HCT116 (cell line): ENCODE results near the gene NFIX. TPM values are rescaled to one million over a fixed set of nuclear protein-coding genes. Genes with fewer than 3 reads are reported as not detected.

Experiments used
- ATAC-seq: fragments of 200-7000 bp; cut with Tn5 transposase; 2 replicates; pipeline ENCODE4 v1.9.1; 2020; ENCODE audit warnings: mild to moderate bottlenecking, moderate library complexity
- BruUV-seq: library from RNA; stranded (reverse); fragments of 400-500 nt; replicated peaks from 2 replicates; lab custom pipeline; 2021; lab: Mats Ljungman, UMichigan
- CTCF ChIA-PET: fragments of 300-600 bp; sonication (Branson Sonifier 250); formaldehyde crosslinking; loops from one replicate; lab custom pipeline; 2021; ENCODE audit warnings: antibody characterized with exemption; lab: Charles Lee
- POLR2A ChIA-PET: fragments of 300-600, 350-600 bp; sonication (Branson Sonifier 250); formaldehyde crosslinking; loops from one replicate; lab custom pipeline; 2021; ENCODE audit warnings: antibody characterized with exemption; lab: Charles Lee
- RAD21 ChIA-PET, 2 experiments: fragments of 300-600 bp; sonication (Branson Sonifier 250); formaldehyde crosslinking; loops; one replicate each; lab custom pipeline; 2023; ENCODE audit warnings: low total read pairs in 2 of 2; ENCODE audit not compliant: uncharacterized antibody in 2 of 2, unreplicated experiment in 2 of 2, low non-redundant PET in 1 of 2; lab: Charles Lee
- DNase-seq: peaks from one replicate; pipeline ENCODE4 v3.0.0-alpha.2; 2010; ENCODE audit warnings: low read depth, low spot score
- H2AFZ ChIP-seq: fragments of 200-600 bp; shearing (Covaris generic), sonication (generic); 2 replicates; pipeline ENCODE4 v1.6.1; 2017; ENCODE audit warnings: low read depth, mixed run types, mixed read lengths, antibody characterized with exemption, low read length; ENCODE audit not compliant: poor library complexity, severe bottlenecking
- H3K27ac ChIP-seq: 2 replicates; pipeline ENCODE4 v1.5.1; 2012; ENCODE audit warnings: low read depth, low read length
- H3K27me3 ChIP-seq: fragments of 200-600 bp; sonication (generic); 2 replicates; pipeline ENCODE4 v1.6.1; 2016; ENCODE audit warnings: mixed run types, low read length, mixed read lengths; ENCODE audit not compliant: insufficient read depth
- H3K36me3 ChIP-seq, 2 experiments: fragments of 200-500 bp in 1 of 2; fragments of 200-600 bp in 1 of 2; sonication (Bioruptor generic) in 1 of 2; sonication (generic) in 1 of 2; 2 replicates each; pipeline versions ENCODE4 v1.5.1 to v1.6.1; 2014 to 2016; ENCODE audit warnings: low read length in 2 of 2, inconsistent platforms in 1 of 2, mixed read lengths in 1 of 2, mixed run types in 1 of 2; ENCODE audit not compliant: insufficient read depth in 2 of 2, control insufficient read depth in 1 of 2
- H3K4me1 ChIP-seq, 2 experiments: fragments of 200-600 bp in 1 of 2; sonication (generic) in 1 of 2; 2 replicates each; pipeline versions ENCODE4 v1.5.1 to v1.6.1; 2012 to 2017; ENCODE audit warnings: low read length in 2 of 2, inconsistent platforms in 1 of 2, mild to moderate bottlenecking in 1 of 2, mixed read lengths in 1 of 2, mixed run types in 1 of 2, moderate library complexity in 1 of 2; ENCODE audit not compliant: insufficient read depth in 2 of 2, control insufficient read depth in 1 of 2
- H3K4me2 ChIP-seq: fragments of 200-600 bp; sonication (generic); 2 replicates; pipeline ENCODE4 v1.6.1; 2017; ENCODE audit warnings: mixed run types, low read length, mixed read lengths
- H3K4me3 ChIP-seq, 2 experiments: fragments of 200-600 bp in 1 of 2; sonication (generic) in 1 of 2; replicated peaks in 1 of 2; 2 replicates each; pipeline ENCODE4 v1.5.1; 2011 to 2016; ENCODE audit warnings: low read length in 2 of 2, control low read depth in 1 of 2, low read depth in 1 of 2, mild to moderate bottlenecking in 1 of 2, mixed read lengths in 1 of 2, mixed run types in 1 of 2
- H3K79me2 ChIP-seq: fragments of 200-600 bp; sonication (generic); 2 replicates; pipeline ENCODE4 v1.6.1; 2017; ENCODE audit warnings: mild to moderate bottlenecking, mixed run types, low read length, moderate library complexity, mixed read lengths; ENCODE audit not compliant: insufficient read depth
- H3K9ac ChIP-seq: fragments of 200-600 bp; sonication (generic); 2 replicates; pipeline ENCODE4 v1.6.1; 2016; ENCODE audit warnings: low read length, mixed read lengths
- H3K9me2 ChIP-seq: fragments of 200-600 bp; sonication (generic), shearing (Covaris generic); 2 replicates; pipeline ENCODE4 v1.6.1; 2017; ENCODE audit warnings: mixed run types, mild to moderate bottlenecking, moderate library complexity; ENCODE audit not compliant: insufficient read depth
- H3K9me3 ChIP-seq, 2 experiments: fragments of 200-500 bp in 1 of 2; fragments of 200-600 bp in 1 of 2; sonication (Bioruptor generic) in 1 of 2; sonication (generic) in 1 of 2; 2 replicates each; pipeline ENCODE4 v1.6.1; 2014 to 2017; ENCODE audit warnings: low read length in 2 of 2, mixed read lengths in 2 of 2, inconsistent platforms in 1 of 2, low read depth in 1 of 2, mild to moderate bottlenecking in 1 of 2, mixed run types in 1 of 2, moderate library complexity in 1 of 2; ENCODE audit not compliant: control insufficient read depth in 1 of 2, insufficient read depth in 1 of 2
- H4K20me1 ChIP-seq: fragments of 200-600 bp; sonication (generic), shearing (Covaris generic); 2 replicates; pipeline ENCODE4 v1.6.1; 2017; ENCODE audit warnings: mixed run types, mild to moderate bottlenecking, moderate library complexity; ENCODE audit not compliant: insufficient read depth
- ATF3 ChIP-seq: IDR thresholded peaks from 2 replicates; pipeline ENCODE4 v1.6.1; 2012
- CBX3 ChIP-seq: IDR thresholded peaks from 2 replicates; pipeline ENCODE4 v1.6.1; 2012; ENCODE audit warnings: low read depth
- CEBPB ChIP-seq: IDR thresholded peaks from 2 replicates; pipeline ENCODE4 v1.6.1; 2012; ENCODE audit warnings: low read depth
- CTCF ChIP-seq, 3 experiments: fragments of 200-600 bp in 1 of 3; sonication (generic) in 1 of 3; IDR thresholded peaks in 2 of 3; conservative IDR thresholded peaks in 1 of 3; 2 replicates each; pipeline ENCODE4 v1.5.1; 2012 to 2017; ENCODE audit warnings: low read depth in 2 of 3, low read length in 2 of 3, antibody characterized with exemption in 1 of 3, borderline replicate concordance in 1 of 3, control low read depth in 1 of 3, mild to moderate bottlenecking in 1 of 3, mixed read lengths in 1 of 3, mixed run types in 1 of 3, moderate library complexity in 1 of 3; ENCODE audit not compliant: insufficient read depth in 1 of 3
- EGR1 ChIP-seq: IDR thresholded peaks from 2 replicates; pipeline ENCODE4 v1.6.1; 2012; ENCODE audit warnings: low read depth
- ELF1 ChIP-seq: IDR thresholded peaks from 2 replicates; pipeline ENCODE4 v1.6.1; 2012; ENCODE audit warnings: low read depth, borderline replicate concordance
- EZH2 ChIP-seq: fragments of 200-600 bp; sonication (generic); IDR thresholded peaks from 2 replicates; pipeline ENCODE4 v1.6.1; 2017; ENCODE audit warnings: antibody characterized with exemption, mixed run types
- EZH2phosphoT487 ChIP-seq: fragments of 200-600 bp; IDR thresholded peaks from 2 replicates; pipeline ENCODE4 v1.6.1; 2018; ENCODE audit warnings: antibody characterized with exemption, borderline replicate concordance
- FOSL1 ChIP-seq: IDR thresholded peaks from 2 replicates; pipeline ENCODE4 v1.6.1; 2012; ENCODE audit warnings: low read depth
- JUND ChIP-seq: IDR thresholded peaks from 2 replicates; pipeline ENCODE4 v1.6.1; 2012
- POLR2A ChIP-seq: IDR thresholded peaks from 2 replicates; pipeline ENCODE4 v1.7.0; 2011; ENCODE audit warnings: borderline replicate concordance; ENCODE audit not compliant: insufficient read depth, insufficient read length; ENCODE audit errors: extremely low read depth
- POLR2AphosphoS5 ChIP-seq: IDR thresholded peaks from 2 replicates; pipeline ENCODE4 v1.6.1; 2011; ENCODE audit warnings: mild to moderate bottlenecking, low read depth, low read length, moderate library complexity
- SIN3A ChIP-seq: IDR thresholded peaks from 2 replicates; pipeline ENCODE4 v1.6.1; 2012; ENCODE audit warnings: low read depth
- SP1 ChIP-seq: IDR thresholded peaks from 2 replicates; pipeline ENCODE4 v1.6.1; 2012; ENCODE audit warnings: low read depth
- SRF ChIP-seq: IDR thresholded peaks from 2 replicates; pipeline ENCODE4 v1.6.1; 2012; ENCODE audit warnings: low read depth
- ZBTB33 ChIP-seq: IDR thresholded peaks from 2 replicates; pipeline ENCODE4 v1.6.1; 2011; ENCODE audit warnings: mild to moderate bottlenecking, low read length, moderate library complexity; ENCODE audit not compliant: insufficient replicate concordance; ENCODE audit errors: extremely low read depth
- ZNF274 ChIP-seq: fragments of 200-500 bp; sonication (Bioruptor generic); IDR thresholded peaks from 2 replicates; pipeline ENCODE4 v1.6.1; 2014; ENCODE audit warnings: mild to moderate bottlenecking, low read depth, low read length, inconsistent platforms
- intact Hi-C: fragments of 100-400 bp; cut with micrococcal nuclease; formaldehyde crosslinking; loops from 2 replicates; pipeline ENCODE4 v1.10.0; 2022
- total RNA-seq: library from RNA; stranded (reverse); gene quantifications from one replicate; pipeline ENCODE4 v1.2.1, GENCODE V29; 2021; ENCODE audit not compliant: unreplicated experiment
- TF ChIP-seq, protein P1 (sequence below): IDR thresholded peaks from 2 replicates; pipeline ENCODE4 v1.6.1; 2012; ENCODE audit warnings: low read depth

The NFIX gene
- total RNA-seq, 1 experiment from 2014 or later, result 34.8 TPM

GRCh38 chr19:13034636-13035035 is 39.4 kb downstream of the NFIX start:
- POLR2A ChIA-PET, result interaction anchor here (1.6 to 1.7 kb wide), 2 partner anchors 19 to 26 kb away, joined by 5 to 16 read pairs; no protein-coding TSS in a partner anchor
- Histone ChIP-seq H3K4me1 (peaks cover 55 to 76% of the 10 kb centered on the region in 2 experiments), H3K9me2 (no peaks in the 10 kb centered on the region), H3K36me3 (no peaks in the 10 kb centered on the region), H3K9me3 (no peaks in the 10 kb centered on the region), H3K4me2 (peak overlapping the region; percentile 62), H3K27me3 (no peaks in the 10 kb centered on the region), H3K27ac (no peak overlapping the region), H3K79me2 (no peaks in the 10 kb centered on the region; the same call in 1 of the 2 replicates), H3K4me3 (no peak overlapping the region), H4K20me1 (no peaks in the 10 kb centered on the region), H2AFZ (no peak overlapping the region), H3K9ac (peak overlapping the region; percentile 29; the same call in 1 of the 2 replicates)
- BruUV-seq, result no TSS peak
- no peak for ATAC-seq
- no peak for TF ChIP-seq ZNF274
- TF ChIP-seq POLR2AphosphoS5, result no peak
- TF ChIP-seq EZH2, result no peak
- no peak for TF ChIP-seq EZH2phosphoT487
- TF ChIP-seq ELF1, result no peak
- no peak for TF ChIP-seq SIN3A
- no peak for TF ChIP-seq CBX3
- TF ChIP-seq JUND, result no peak
- TF ChIP-seq ZBTB33, result no peak
- no peak for TF ChIP-seq ATF3
- no peak for TF ChIP-seq FOSL1
- no peak for TF ChIP-seq EGR1
- no peak for TF ChIP-seq SP1
- TF ChIP-seq POLR2A, result no peak
- TF ChIP-seq SRF, result no peak
- TF ChIP-seq, protein P1, sequence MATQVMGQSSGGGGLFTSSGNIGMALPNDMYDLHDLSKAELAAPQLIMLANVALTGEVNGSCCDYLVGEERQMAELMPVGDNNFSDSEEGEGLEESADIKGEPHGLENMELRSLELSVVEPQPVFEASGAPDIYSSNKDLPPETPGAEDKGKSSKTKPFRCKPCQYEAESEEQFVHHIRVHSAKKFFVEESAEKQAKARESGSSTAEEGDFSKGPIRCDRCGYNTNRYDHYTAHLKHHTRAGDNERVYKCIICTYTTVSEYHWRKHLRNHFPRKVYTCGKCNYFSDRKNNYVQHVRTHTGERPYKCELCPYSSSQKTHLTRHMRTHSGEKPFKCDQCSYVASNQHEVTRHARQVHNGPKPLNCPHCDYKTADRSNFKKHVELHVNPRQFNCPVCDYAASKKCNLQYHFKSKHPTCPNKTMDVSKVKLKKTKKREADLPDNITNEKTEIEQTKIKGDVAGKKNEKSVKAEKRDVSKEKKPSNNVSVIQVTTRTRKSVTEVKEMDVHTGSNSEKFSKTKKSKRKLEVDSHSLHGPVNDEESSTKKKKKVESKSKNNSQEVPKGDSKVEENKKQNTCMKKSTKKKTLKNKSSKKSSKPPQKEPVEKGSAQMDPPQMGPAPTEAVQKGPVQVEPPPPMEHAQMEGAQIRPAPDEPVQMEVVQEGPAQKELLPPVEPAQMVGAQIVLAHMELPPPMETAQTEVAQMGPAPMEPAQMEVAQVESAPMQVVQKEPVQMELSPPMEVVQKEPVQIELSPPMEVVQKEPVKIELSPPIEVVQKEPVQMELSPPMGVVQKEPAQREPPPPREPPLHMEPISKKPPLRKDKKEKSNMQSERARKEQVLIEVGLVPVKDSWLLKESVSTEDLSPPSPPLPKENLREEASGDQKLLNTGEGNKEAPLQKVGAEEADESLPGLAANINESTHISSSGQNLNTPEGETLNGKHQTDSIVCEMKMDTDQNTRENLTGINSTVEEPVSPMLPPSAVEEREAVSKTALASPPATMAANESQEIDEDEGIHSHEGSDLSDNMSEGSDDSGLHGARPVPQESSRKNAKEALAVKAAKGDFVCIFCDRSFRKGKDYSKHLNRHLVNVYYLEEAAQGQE, result no peak
- TF ChIP-seq CTCF (IDR thresholded peaks at IDR 0.05 in 2 of 3, conservative IDR thresholded peaks at IDR 0.05 in 1 of 3; ENCODE audit: borderline replicate concordance in 1 of 3, insufficient read depth in 1 of 3, low read depth in 2 of 3, low read length in 2 of 3), result no peak
- TF ChIP-seq CEBPB, result no peak
- CTCF ChIA-PET, result interaction anchor here (0.6 to 7.4 kb wide), 8 partner anchors 10 to 158 kb away, joined by 3 to 155 read pairs (median 10); no protein-coding TSS in a partner anchor
- RAD21 ChIA-PET, result interaction anchor here (1.1 to 3.5 kb wide), 4 partner anchors 20 to 49 kb away, joined by 4 to 30 read pairs (median 10); no protein-coding TSS in a partner anchor
- intact Hi-C loops, result loop anchor here (1.0 to 5.0 kb wide), 3 partner anchors 27 to 58 kb away; no protein-coding TSS in a partner anchor
- no peak for DNase-seq
